Caco-2 (cell line): ENCODE results near the gene CTDSP2. TPM values are rescaled to one million over a fixed set of nuclear protein-coding genes. Genes with fewer than 3 reads are reported as not detected.

Experiments used
- BruUV-seq: library from RNA; stranded (reverse); fragments of 400-500 nt; replicated peaks from 2 replicates; lab custom pipeline; 2021; lab: Mats Ljungman, UMichigan
- CTCF ChIA-PET: fragments of 300-600 bp; sonication (Branson Sonifier 250); formaldehyde crosslinking; loops from one replicate; lab custom pipeline; 2022; ENCODE audit warnings: antibody characterized with exemption; lab: Charles Lee
- POLR2A ChIA-PET: fragments of 300-600 bp; sonication (Branson Sonifier 250); formaldehyde crosslinking; loops from one replicate; lab custom pipeline; 2022; ENCODE audit warnings: antibody characterized with exemption; lab: Charles Lee
- DNase-seq, 2 experiments: peaks; one replicate each; pipeline versions ENCODE4 v3.0.0 to v3.0.0-alpha.2; 2020 to 2022
- H3K27me3 ChIP-seq: replicated peaks from 2 replicates; pipeline ENCODE4 v1.6.0; 2011; ENCODE audit warnings: low read length; ENCODE audit not compliant: control insufficient read depth, insufficient read depth
- H3K36me3 ChIP-seq: 2 replicates; pipeline ENCODE4 v1.5.1; 2011; ENCODE audit warnings: low read length; ENCODE audit not compliant: control insufficient read depth, insufficient read depth
- H3K4me1 ChIP-seq: fragments of 250-450 bp; sonication (Bioruptor Pico); 2 replicates; pipeline ENCODE4 v1.5.1; 2020; ENCODE audit warnings: mild to moderate bottlenecking
- H3K4me3 ChIP-seq: 2 replicates; pipeline ENCODE4 v1.5.1; 2011; ENCODE audit warnings: low read depth, mild to moderate bottlenecking, control low read depth, low read length
- H3K9me3 ChIP-seq: fragments of 250-450 bp; sonication (Bioruptor Pico); 2 replicates; pipeline ENCODE4 v1.5.1; 2020; ENCODE audit warnings: mild to moderate bottlenecking, moderate library complexity
- H3K27ac Mint-ChIP-seq: one replicate; pipeline ENCODE4 v1.8.0; 2022; ENCODE audit warnings: mixed read lengths; ENCODE audit not compliant: unreplicated experiment
- H3K27me3 Mint-ChIP-seq: one replicate; pipeline ENCODE4 v1.8.0; 2022; ENCODE audit warnings: mixed read lengths; ENCODE audit not compliant: insufficient read depth, unreplicated experiment
- H3K36me3 Mint-ChIP-seq: one replicate; pipeline ENCODE4 v1.8.0; 2022; ENCODE audit warnings: mild to moderate bottlenecking, mixed read lengths; ENCODE audit not compliant: insufficient read depth, unreplicated experiment
- H3K4me1 Mint-ChIP-seq: one replicate; pipeline ENCODE4 v1.8.0; 2022; ENCODE audit warnings: low read depth, mixed read lengths; ENCODE audit not compliant: unreplicated experiment
- H3K4me3 Mint-ChIP-seq: one replicate; pipeline ENCODE4 v1.8.0; 2022; ENCODE audit warnings: mild to moderate bottlenecking, moderate library complexity, mixed read lengths; ENCODE audit not compliant: unreplicated experiment
- H3K9me3 Mint-ChIP-seq: one replicate; pipeline ENCODE4 v1.8.0; 2022; ENCODE audit warnings: mixed read lengths; ENCODE audit not compliant: unreplicated experiment
- CTCF ChIP-seq, 2 experiments: fragments of 200-600 bp in 1 of 2; IDR thresholded peaks; 1 replicate in 1 of 2; 2 replicates in 1 of 2; pipeline versions ENCODE4 v1.5.1 to v1.8.0; 2011 to 2022; ENCODE audit warnings: antibody characterized with exemption in 1 of 2, control low read depth in 1 of 2, inconsistent platforms in 1 of 2, low read depth in 1 of 2, low read length in 1 of 2, mild to moderate bottlenecking in 1 of 2, moderate library complexity in 1 of 2; ENCODE audit not compliant: insufficient read depth in 1 of 2, severe bottlenecking in 1 of 2, unreplicated experiment in 1 of 2
- intact Hi-C: fragments of 100-400 bp; cut with micrococcal nuclease; formaldehyde crosslinking; loops from one replicate; pipeline ENCODE4 v1.10.0; 2022; ENCODE audit not compliant: unreplicated experiment
- total RNA-seq: library from RNA; stranded (reverse); gene quantifications from 2 replicates; pipeline ENCODE4 v1.2.3, GENCODE V29; 2022

Gene CTDSP2
- total RNA-seq, 1 experiment from 2014 or later: 117 TPM

- intact Hi-C loops: no loop called here
- POLR2A ChIA-PET: no interaction called here
- H3K36me3 Mint-ChIP-seq: no peaks in the 10 kb centered on the region
- H3K27ac Mint-ChIP-seq: no peak overlapping the region
- H3K27me3 Mint-ChIP-seq: peaks cover 4% of the 10 kb centered on the region
- no peak overlapping the region for H3K4me3 Mint-ChIP-seq
- no TSS peak for BruUV-seq
- TF ChIP-seq CTCF (IDR thresholded peaks at IDR 0.05; ENCODE audit: insufficient read depth in 1 of 2, low read depth in 1 of 2, low read length in 1 of 2, severe bottlenecking in 1 of 2, unreplicated experiment in 1 of 2): no peak
- CTCF ChIA-PET: interaction anchor here (0.7 kb wide), 1 partner anchor 9 kb away, joined by 3 read pairs; no protein-coding TSS in a partner anchor
- Histone ChIP-seq H3K9me3 (no peaks in the 10 kb centered on the region), H3K27me3 (no peaks in the 10 kb centered on the region), H3K4me1 (peaks cover 7% of the 10 kb centered on the region; the same call in 1 of the 2 replicates), H3K36me3 (no peaks in the 10 kb centered on the region), H3K4me3 (no peak overlapping the region)
- peaks cover 14% of the 10 kb centered on the region for H3K4me1 Mint-ChIP-seq
- no peaks in the 10 kb centered on the region for H3K9me3 Mint-ChIP-seq
- no peak for DNase-seq
These were observed 47.2 kb upstream of the CTDSP2 start for GRCh38 chr12:57893431-57894353.

- peaks cover 12% of the 10 kb centered on the region for H3K4me1 Mint-ChIP-seq
- no peaks in the 10 kb centered on the region for H3K27me3 Mint-ChIP-seq
- intact Hi-C loops: no loop called here
These were observed 45.9 kb upstream of the CTDSP2 start for GRCh38 chr12:57892232-57892972.

More at GRCh38 chr12:57892232-57892972, 45.9 kb upstream of the CTDSP2 start:
- H3K27me3 ChIP-seq: no peaks in the 10 kb centered on the region
- no peak for TF ChIP-seq CTCF (IDR thresholded peaks at IDR 0.05; ENCODE audit: insufficient read depth in 1 of 2, low read depth in 1 of 2, low read length in 1 of 2, severe bottlenecking in 1 of 2, unreplicated experiment in 1 of 2)
- no peak for DNase-seq
- Mint-ChIP-seq H3K36me3 (no peaks in the 10 kb centered on the region), H3K4me3 (no peak overlapping the region), H3K9me3 (no peaks in the 10 kb centered on the region), H3K27ac (no peak overlapping the region)
- ChIA-PET POLR2A (no interaction called here), CTCF (no interaction called here)
- no peaks in the 10 kb centered on the region for H3K36me3 ChIP-seq
- H3K4me3 ChIP-seq: no peak overlapping the region
- peaks cover 10% of the 10 kb centered on the region; the same call in 1 of the 2 replicates for H3K4me1 ChIP-seq
- no TSS peak for BruUV-seq
- H3K9me3 ChIP-seq: no peaks in the 10 kb centered on the region
